Measurements from ENCODE around the gene TNIK. TPM values are rescaled to one million over a fixed set of nuclear protein-coding genes. Genes with fewer than 3 reads are reported as not detected.

TNIK gene
- total RNA-seq, 1 donor from 2014 or later, result 28.5 TPM

GRCh38 chr3:171346019-171346418, 114.2 kb downstream of the TNIK start:
- DNase-seq (ENCODE audit: extremely low read depth, low read depth, low spot score), result no peak

- DNase-seq (ENCODE audit: extremely low read depth, low read depth, low spot score), result no peak
These were observed 114.9 kb downstream of the TNIK start for GRCh38 chr3:171345107-171345843.

GRCh38 chr3:171343693-171344092, 116.5 kb downstream of the TNIK start:
- no peak for DNase-seq (ENCODE audit: extremely low read depth, low read depth, low spot score)

- no peak for DNase-seq (ENCODE audit: extremely low read depth, low read depth, low spot score)
These were observed 117.3 kb downstream of the TNIK start for GRCh38 chr3:171342783-171343420.

GRCh38 chr3:171342200-171342599, 118.0 kb downstream of the TNIK start:
- no peak for DNase-seq (ENCODE audit: extremely low read depth, low read depth, low spot score)

DNA sequence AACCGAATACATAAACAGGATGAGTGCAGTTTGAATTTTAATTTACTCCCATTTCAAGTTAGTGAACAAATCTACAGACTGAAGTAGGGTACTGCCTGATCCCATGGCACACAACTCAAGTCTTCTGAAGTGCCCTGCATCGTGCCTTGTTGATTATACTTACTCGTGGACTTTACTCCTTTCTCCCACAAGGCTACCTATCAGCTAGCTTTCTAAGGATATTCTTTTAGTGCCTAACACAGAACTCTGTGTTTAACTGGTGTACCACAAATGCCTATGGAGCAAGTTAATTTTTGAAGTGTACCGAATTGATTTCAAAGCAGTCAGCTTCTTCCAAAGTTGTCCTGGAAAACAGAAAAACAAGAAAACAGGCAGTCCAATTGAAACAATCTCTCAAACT, 119.8 kb downstream of the TNIK start:
- no peak for DNase-seq (ENCODE audit: extremely low read depth, low read depth, low spot score)

GRCh38 chr3:171339598-171339997, 120.6 kb downstream of the TNIK start:
- no peak for DNase-seq (ENCODE audit: extremely low read depth, low read depth, low spot score)

DNA sequence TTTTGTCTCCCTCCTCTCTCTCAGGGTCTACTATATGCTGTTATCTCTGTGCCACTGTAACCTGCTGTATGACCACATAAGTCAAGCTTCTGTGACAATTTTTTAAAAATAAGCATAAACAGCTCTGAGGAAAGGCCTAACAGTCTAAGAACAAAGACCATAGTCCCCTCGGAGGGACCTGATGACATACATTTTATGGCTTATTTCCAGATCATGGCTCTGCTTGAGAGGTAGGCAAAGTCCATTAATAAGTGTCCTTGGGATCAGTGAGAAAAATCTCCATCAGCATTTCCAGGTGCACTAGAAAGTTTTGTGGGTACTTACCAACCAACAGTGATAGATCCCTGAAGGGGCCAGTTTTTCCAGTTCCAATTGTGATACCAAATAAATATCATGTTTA, 123.8 kb downstream of the TNIK start:
- no peak for DNase-seq (ENCODE audit: extremely low read depth, low read depth, low spot score)

DNA sequence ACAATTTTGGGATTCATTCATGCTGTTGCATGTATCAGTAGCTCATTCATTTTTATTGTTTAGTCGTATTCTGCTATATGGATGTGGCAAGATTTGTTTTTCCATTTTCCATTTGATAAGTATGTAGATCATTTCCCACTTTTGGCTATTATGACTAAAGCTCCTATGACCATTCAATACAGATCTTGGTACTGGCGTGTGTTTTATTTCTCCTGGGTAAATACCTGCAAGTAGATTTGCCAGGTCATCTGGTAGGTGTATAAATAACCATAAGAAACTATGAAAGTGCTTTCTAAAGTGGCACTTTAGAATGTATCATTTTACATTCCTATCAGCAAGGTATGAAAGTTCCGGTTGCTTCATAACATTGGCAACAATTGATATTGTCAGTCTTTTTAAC, 124.6 kb downstream of the TNIK start:
- no peak for DNase-seq (ENCODE audit: extremely low read depth, low read depth, low spot score)

GRCh38 chr3:171334465-171334811, 125.8 kb downstream of the TNIK start:
- DNase-seq (ENCODE audit: extremely low read depth, low read depth, low spot score), result no peak

- DNase-seq (ENCODE audit: extremely low read depth, low read depth, low spot score), result no peak
These were observed 126.3 kb downstream of the TNIK start for GRCh38 chr3:171333784-171334464.

DNA sequence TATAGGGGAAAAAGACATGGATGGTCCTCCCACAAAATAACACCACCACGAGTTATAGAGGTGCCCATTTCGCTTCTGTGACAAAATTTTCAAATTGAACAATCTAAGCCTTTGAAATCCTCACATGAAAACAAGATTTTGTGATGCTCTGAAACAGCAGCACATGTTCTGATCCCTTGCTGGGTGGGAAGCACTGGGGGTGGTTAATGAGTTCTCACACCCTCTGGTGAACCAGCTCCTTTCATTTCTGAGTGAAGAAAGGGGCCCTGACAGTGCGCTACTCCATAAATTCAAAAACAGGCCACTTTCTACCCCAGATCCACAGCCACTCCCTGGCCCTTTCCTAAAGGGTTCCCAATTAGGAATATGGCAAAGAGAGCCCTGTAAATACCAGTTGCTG, 129.3 kb downstream of the TNIK start:
- no peak for DNase-seq (ENCODE audit: extremely low read depth, low read depth, low spot score)

GRCh38 chr3:171329746-171330145, 130.5 kb downstream of the TNIK start:
- DNase-seq (ENCODE audit: extremely low read depth, low read depth, low spot score), result no peak

GRCh38 chr3:171328419-171329082, 131.7 kb downstream of the TNIK start:
- no peak for DNase-seq (ENCODE audit: extremely low read depth, low read depth, low spot score)

GRCh38 chr3:171327441-171328174, 132.6 kb downstream of the TNIK start:
- no peak for DNase-seq (ENCODE audit: extremely low read depth, low read depth, low spot score)

GRCh38 chr3:171326717-171327440, 133.3 kb downstream of the TNIK start:
- DNase-seq (ENCODE audit: extremely low read depth, low read depth, low spot score), result no peak

GRCh38 chr3:171323938-171324536, 136.2 kb downstream of the TNIK start:
- DNase-seq (ENCODE audit: extremely low read depth, low read depth, low spot score), result no peak

DNA sequence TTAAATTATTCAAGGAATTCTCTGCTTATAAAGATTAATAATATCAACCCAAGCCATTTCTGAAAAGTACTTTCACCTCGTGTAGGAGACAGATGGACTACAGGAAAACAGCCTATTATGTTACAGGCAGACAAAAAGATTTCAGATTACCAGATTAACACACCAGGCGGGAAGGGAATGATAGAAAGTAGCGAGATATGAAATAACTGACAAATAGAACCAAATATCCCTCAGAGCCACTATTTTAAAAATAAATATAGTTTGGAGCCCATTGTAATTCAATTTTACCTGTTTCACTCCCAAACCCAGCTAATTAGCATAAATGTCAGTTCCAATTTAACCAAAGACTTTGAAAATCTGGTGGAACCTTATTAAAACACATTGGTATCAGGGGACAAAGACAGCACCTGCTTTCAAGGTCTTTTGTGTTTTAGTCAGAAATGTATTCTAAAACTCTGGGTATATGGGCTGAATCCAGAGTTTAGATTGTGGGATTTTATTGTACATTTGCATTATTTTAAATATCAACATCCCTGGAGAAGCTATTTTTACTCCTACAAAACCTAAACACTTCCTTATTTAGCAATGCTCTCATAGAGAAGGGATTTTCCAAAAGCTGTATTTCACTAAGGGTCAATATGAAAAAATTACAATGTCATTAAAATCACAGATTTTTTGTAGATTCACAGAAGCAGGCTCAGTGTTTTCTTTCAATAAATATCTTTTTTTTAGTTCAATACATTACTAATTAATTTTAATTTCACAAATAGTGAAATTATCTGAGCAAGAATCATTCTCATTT, 138.4 kb downstream of the TNIK start:
- DNase-seq (ENCODE audit: extremely low read depth, low read depth, low spot score), result no peak
